Mesothelial cell of epicardium (in vitro differentiated cells): ENCODE results near the gene NAALADL2. TPM values are rescaled to one million over a fixed set of nuclear protein-coding genes. Genes with fewer than 3 reads are reported as not detected.

Experiments used
- DNase-seq, 2 experiments: peaks; one replicate each; pipeline ENCODE4 v3.0.0; 2021; ENCODE audit warnings: low spot score in 2 of 2; ENCODE audit not compliant: unreplicated experiment in 2 of 2
- H3K27ac Mint-ChIP-seq: 2 replicates; pipeline ENCODE4 v1.8.0; 2021; ENCODE audit warnings: mixed read lengths
- H3K27me3 Mint-ChIP-seq: 2 replicates; pipeline ENCODE4 v1.8.0; 2021; ENCODE audit warnings: low read depth, mixed read lengths
- H3K36me3 Mint-ChIP-seq: 2 replicates; pipeline ENCODE4 v1.8.0; 2021; ENCODE audit warnings: mixed read lengths
- H3K4me1 Mint-ChIP-seq: 2 replicates; pipeline ENCODE4 v1.8.0; 2021; ENCODE audit warnings: mixed read lengths
- H3K4me3 Mint-ChIP-seq: 2 replicates; pipeline ENCODE4 v1.8.0; 2021; ENCODE audit warnings: mild to moderate bottlenecking, moderate library complexity, mixed read lengths
- H3K9me3 Mint-ChIP-seq: 2 replicates; pipeline ENCODE4 v1.8.0; 2021; ENCODE audit warnings: mixed read lengths
- total RNA-seq: library from RNA; stranded (reverse); gene quantifications from 3 replicates; pipeline ENCODE4 v1.2.1, GENCODE V29; 2021
- TF ChIP-seq, protein P1 (sequence below): fragments of 200-600 bp; sonication (generic); IDR thresholded peaks from one replicate; pipeline ENCODE4 v1.5.0; 2021; ENCODE audit warnings: antibody characterized with exemption; ENCODE audit not compliant: unreplicated experiment

Gene NAALADL2
- total RNA-seq, 1 donor from 2014 or later: 27.9 TPM

DNA sequence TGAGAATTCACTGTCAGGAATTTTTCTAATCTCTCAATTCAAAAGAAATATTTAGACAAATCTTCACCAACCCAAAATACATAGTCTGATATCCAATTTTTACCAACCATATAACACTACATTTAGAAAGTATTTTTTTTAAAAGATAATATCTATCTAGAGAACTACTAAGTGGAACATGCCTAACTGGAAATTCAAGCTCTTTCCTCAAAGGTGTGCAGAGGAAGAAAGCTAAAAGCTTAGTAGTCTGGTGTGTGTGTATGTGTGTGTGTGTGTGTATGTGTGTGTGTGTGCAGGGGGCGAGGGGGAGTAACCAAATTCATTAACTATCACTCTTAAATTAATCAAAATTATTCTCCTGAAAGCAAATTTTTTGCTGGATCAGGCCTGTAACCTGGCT lies 797.3 kb downstream of the NAALADL2 start:
- no peak for DNase-seq
- Mint-ChIP-seq H3K4me3 (no peak overlapping the region), H3K27me3 (no peaks in the 10 kb centered on the region), H3K27ac (peak overlapping the region; percentile 47), H3K36me3 (no peaks in the 10 kb centered on the region), H3K9me3 (peaks cover 14% of the 10 kb centered on the region), H3K4me1 (peaks cover 13% of the 10 kb centered on the region)
- TF ChIP-seq, protein P1, sequence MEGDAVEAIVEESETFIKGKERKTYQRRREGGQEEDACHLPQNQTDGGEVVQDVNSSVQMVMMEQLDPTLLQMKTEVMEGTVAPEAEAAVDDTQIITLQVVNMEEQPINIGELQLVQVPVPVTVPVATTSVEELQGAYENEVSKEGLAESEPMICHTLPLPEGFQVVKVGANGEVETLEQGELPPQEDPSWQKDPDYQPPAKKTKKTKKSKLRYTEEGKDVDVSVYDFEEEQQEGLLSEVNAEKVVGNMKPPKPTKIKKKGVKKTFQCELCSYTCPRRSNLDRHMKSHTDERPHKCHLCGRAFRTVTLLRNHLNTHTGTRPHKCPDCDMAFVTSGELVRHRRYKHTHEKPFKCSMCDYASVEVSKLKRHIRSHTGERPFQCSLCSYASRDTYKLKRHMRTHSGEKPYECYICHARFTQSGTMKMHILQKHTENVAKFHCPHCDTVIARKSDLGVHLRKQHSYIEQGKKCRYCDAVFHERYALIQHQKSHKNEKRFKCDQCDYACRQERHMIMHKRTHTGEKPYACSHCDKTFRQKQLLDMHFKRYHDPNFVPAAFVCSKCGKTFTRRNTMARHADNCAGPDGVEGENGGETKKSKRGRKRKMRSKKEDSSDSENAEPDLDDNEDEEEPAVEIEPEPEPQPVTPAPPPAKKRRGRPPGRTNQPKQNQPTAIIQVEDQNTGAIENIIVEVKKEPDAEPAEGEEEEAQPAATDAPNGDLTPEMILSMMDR: no peak

DNA sequence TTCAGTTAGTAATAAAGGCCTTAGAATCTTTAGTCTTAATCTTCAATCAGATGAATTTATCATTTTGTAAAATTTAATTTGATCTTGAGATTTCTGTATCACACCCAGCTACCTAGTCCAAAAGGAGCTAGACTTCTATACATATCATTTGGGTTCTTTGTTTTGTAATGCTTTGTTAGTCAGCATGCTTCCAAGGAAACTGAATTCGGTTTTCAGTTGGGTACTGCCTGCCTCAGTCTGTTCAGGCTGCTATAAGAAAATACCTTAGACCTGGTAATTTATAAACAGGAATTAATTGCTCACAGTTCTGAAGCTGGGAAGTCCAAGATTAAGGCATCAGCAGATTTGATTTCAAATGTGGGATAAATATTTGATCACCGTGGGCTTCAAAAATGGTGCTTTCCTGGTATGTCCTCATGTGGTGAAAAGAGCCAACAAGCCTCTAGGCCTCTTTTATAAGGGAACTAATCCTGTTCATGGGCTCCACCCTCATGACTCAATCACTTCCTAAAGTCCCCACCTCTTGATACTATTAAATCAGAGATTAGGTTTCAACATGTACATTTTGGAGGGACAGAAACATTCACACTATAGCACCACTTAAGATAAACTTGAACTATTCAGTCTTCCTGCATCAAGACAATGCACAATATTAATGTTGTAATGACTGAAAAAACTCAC lies 800.7 kb downstream of the NAALADL2 start:
- no peak overlapping the region for H3K4me3 Mint-ChIP-seq
- H3K27me3 Mint-ChIP-seq: no peaks in the 10 kb centered on the region
- TF ChIP-seq, protein P1: no peak
- no peak overlapping the region for H3K27ac Mint-ChIP-seq
- no peaks in the 10 kb centered on the region for H3K36me3 Mint-ChIP-seq
- H3K9me3 Mint-ChIP-seq: peaks cover 14% of the 10 kb centered on the region
- peaks cover 13% of the 10 kb centered on the region for H3K4me1 Mint-ChIP-seq
- no peak for DNase-seq

DNA sequence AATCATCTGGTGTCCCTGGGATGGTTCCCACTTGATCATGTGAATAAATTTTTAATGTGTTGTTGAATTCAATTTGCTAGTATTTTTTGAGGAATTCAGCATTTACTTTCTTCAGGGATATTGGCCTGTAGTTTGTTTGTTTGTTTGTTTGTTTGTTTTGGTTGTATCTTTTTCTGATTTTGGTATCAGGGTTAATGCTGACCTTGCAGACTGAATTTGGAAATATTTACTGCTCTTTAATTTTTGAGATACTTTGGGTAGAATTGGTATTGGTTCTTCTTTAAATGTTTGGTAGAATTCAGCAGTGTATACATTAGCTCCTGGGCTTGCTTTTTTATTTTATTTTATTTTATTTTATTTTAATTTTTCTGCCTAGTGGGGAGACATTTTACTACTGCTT lies 803.7 kb downstream of the NAALADL2 start:
- TF ChIP-seq, protein P1: no peak
- Mint-ChIP-seq H3K9me3 (peaks cover 14% of the 10 kb centered on the region), H3K27me3 (no peaks in the 10 kb centered on the region), H3K4me1 (peaks cover 3% of the 10 kb centered on the region), H3K4me3 (no peak overlapping the region), H3K27ac (no peak overlapping the region), H3K36me3 (no peaks in the 10 kb centered on the region)
- no peak for DNase-seq

DNA sequence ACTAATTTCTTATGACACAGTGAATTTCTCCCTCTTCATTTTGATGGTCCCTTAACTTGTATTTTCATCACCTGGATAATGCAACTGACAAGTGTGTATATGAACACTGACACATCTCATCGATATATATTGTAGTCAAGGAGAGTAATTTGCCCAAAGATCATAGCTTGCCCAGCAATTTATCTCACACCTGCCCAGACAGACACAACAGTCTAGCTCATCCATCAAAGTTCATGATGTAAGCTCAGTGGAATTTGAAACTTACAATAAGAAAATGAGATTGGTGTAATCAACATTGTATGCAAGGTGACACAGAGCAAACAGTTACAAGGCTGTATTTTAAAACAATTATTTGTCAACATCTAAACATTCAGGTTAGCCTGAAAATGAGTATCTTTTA lies 805.8 kb downstream of the NAALADL2 start:
- Mint-ChIP-seq H3K27me3 (no peaks in the 10 kb centered on the region), H3K4me3 (no peak overlapping the region), H3K27ac (no peak overlapping the region), H3K9me3 (peaks cover 17% of the 10 kb centered on the region), H3K4me1 (peaks cover 3% of the 10 kb centered on the region), H3K36me3 (no peaks in the 10 kb centered on the region)
- TF ChIP-seq, protein P1: no peak
- no peak for DNase-seq

DNA sequence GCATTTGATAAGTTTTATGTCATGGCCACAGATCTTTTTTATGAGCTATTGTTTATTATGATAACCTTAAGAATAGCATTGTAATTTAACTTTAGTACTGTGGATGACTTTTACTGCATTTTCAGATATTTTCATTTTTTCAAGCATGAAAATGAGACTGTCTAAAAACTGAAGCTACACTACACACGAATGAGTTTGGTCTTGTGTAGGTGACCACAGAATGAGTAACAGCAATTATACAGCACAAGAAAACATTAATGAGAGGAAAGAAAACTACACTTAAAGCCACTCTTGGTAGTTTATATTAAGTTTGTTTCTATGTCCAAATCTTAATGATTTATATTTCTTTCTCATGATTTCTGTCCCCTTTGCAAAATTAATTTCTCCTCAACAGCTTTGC lies 809.2 kb downstream of the NAALADL2 start:
- Mint-ChIP-seq H3K9me3 (peaks cover 3% of the 10 kb centered on the region), H3K27ac (no peak overlapping the region), H3K4me3 (no peak overlapping the region), H3K36me3 (no peaks in the 10 kb centered on the region), H3K27me3 (no peaks in the 10 kb centered on the region), H3K4me1 (peaks cover 13% of the 10 kb centered on the region)
- TF ChIP-seq, protein P1: no peak
- DNase-seq: no peak
